Measurements from ENCODE around the gene IGFBP3.

IGFBP3 gene

GRCh38 chr7:45878457-45879144 lies 42.5 kb downstream of the IGFBP3 start:
- Histone ChIP-seq H3K27ac (ENCODE audit: extremely low read depth, low read depth, low read length) (no peak overlapping the region), H3K4me3 (ENCODE audit: low read depth, low read length) (no peak overlapping the region), H3K4me1 (ENCODE audit: control insufficient read depth, insufficient read depth, low read length) (no peaks in the 10 kb centered on the region), H3K9me3 (ENCODE audit: control insufficient read depth, insufficient read depth, low read depth, low read length) (no peaks in the 10 kb centered on the region), H3K36me3 (ENCODE audit: control insufficient read depth in 2 of 2, insufficient read depth in 1 of 2, low read length in 2 of 2) (no peaks in the 10 kb centered on the region)
- ChIA-PET CTCF (no interaction called here), POLR2A (no interaction called here)
- no peak for TF ChIP-seq ZBTB7A (tag by site-specific recombination; IDR thresholded peaks at IDR 0.05; ENCODE audit: low read depth)
- TF ChIP-seq ZNF354C (tag by site-specific recombination; IDR thresholded peaks at IDR 0.05; ENCODE audit: borderline replicate concordance, low read depth) = no peak
- no peak for TF ChIP-seq MEIS1 (CRISPR knock-in tag; IDR thresholded peaks at IDR 0.05; ENCODE audit: borderline replicate concordance)
- no peak for TF ChIP-seq RBAK (tag by site-specific recombination; IDR thresholded peaks at IDR 0.05)
- no peak for TF ChIP-seq ZNF670 (tag by site-specific recombination; IDR thresholded peaks at IDR 0.05; ENCODE audit: low read depth)
- TF ChIP-seq ZNF585B (tag by site-specific recombination; IDR thresholded peaks at IDR 0.05) = peak; percentile 64
- TF ChIP-seq HOXD13 (CRISPR knock-in tag; IDR thresholded peaks at IDR 0.05; ENCODE audit: borderline replicate concordance) = no peak

- no peak overlapping the region for H3K27ac ChIP-seq (ENCODE audit: extremely low read depth, low read depth, low read length)
- no peak overlapping the region for H3K4me3 ChIP-seq (ENCODE audit: low read depth, low read length)
- no peaks in the 10 kb centered on the region for H3K9me3 ChIP-seq (ENCODE audit: control insufficient read depth, insufficient read depth, low read depth, low read length)
- TF ChIP-seq ZNF274 (IDR thresholded peaks at IDR 0.05; ENCODE audit: low read length) (no peak), ZNF274 (tag by site-specific recombination; IDR thresholded peaks at IDR 0.05; ENCODE audit: borderline replicate concordance) (no peak), ZNF311 (tag by site-specific recombination; IDR thresholded peaks at IDR 0.05; ENCODE audit: borderline replicate concordance) (no peak), ZFHX2 (tag by site-specific recombination; conservative IDR thresholded peaks at IDR 0.05) (no peak), KLF17 (tag by site-specific recombination; IDR thresholded peaks at IDR 0.05) (no peak), ZNF501 (tag by site-specific recombination; IDR thresholded peaks at IDR 0.05) (no peak), AEBP2 (tag by site-specific recombination; IDR thresholded peaks at IDR 0.05; ENCODE audit: borderline replicate concordance) (no peak), GFI1B (tag by site-specific recombination; IDR thresholded peaks at IDR 0.05) (no peak)
- POLR2A ChIA-PET = no interaction called here
- no peaks in the 10 kb centered on the region for H3K36me3 ChIP-seq (ENCODE audit: control insufficient read depth in 2 of 2, insufficient read depth in 1 of 2, low read length in 2 of 2)
- no peaks in the 10 kb centered on the region for H3K4me1 ChIP-seq (ENCODE audit: control insufficient read depth, insufficient read depth, low read length)
- CTCF ChIA-PET = no interaction called here
Observed at GRCh38 chr7:45876519-45876918, 44.6 kb downstream of the IGFBP3 start.

- Histone ChIP-seq H3K9me3 (ENCODE audit: control insufficient read depth, insufficient read depth, low read depth, low read length) (no peaks in the 10 kb centered on the region), H3K4me3 (ENCODE audit: low read depth, low read length) (no peak overlapping the region), H3K27ac (ENCODE audit: extremely low read depth, low read depth, low read length) (no peak overlapping the region), H3K36me3 (ENCODE audit: control insufficient read depth in 2 of 2, insufficient read depth in 1 of 2, low read length in 2 of 2) (no peaks in the 10 kb centered on the region), H3K4me1 (ENCODE audit: control insufficient read depth, insufficient read depth, low read length) (no peaks in the 10 kb centered on the region)
- CTCF ChIA-PET = interaction anchor here (0.5 to 0.6 kb wide), 2 partner anchors 17 to 860 kb away, joined by 3 read pairs; no protein-coding TSS in a partner anchor
- POLR2A ChIA-PET = no interaction called here
- TF ChIP-seq ZNF311 (tag by site-specific recombination; IDR thresholded peaks at IDR 0.05; ENCODE audit: borderline replicate concordance) = no peak
- TF ChIP-seq ZNF704 (tag by site-specific recombination; IDR thresholded peaks at IDR 0.05) = no peak
- no peak for TF ChIP-seq ZNF114 (tag by site-specific recombination; IDR thresholded peaks at IDR 0.05)
- TF ChIP-seq ZNF585B (tag by site-specific recombination; IDR thresholded peaks at IDR 0.05) = no peak
- TF ChIP-seq ZNF18 (tag by site-specific recombination; IDR thresholded peaks at IDR 0.05) = no peak
- no peak for TF ChIP-seq ZNF707 (tag by site-specific recombination; IDR thresholded peaks at IDR 0.05)
- TF ChIP-seq SETDB1 (IDR thresholded peaks at IDR 0.05; ENCODE audit: insufficient read length, low read length) = no peak
- no peak for TF ChIP-seq PRDM10 (tag by site-specific recombination; IDR thresholded peaks at IDR 0.05)
Observed at GRCh38 chr7:45874408-45875131, 46.5 kb downstream of the IGFBP3 start.
